ENCODE data around the gene FAM89B. TPM values are rescaled to one million over a fixed set of nuclear protein-coding genes. Genes with fewer than 3 reads are reported as not detected.

FAM89B gene
- total and polyA plus RNA-seq, 2 of the 8 experiments (the other 6 are each of a cell fraction or from before 2014, with no cell fraction given), result 15.8 to 32.4 TPM

- no peak overlapping the region for H2BK5ac ChIP-seq (ENCODE audit: low read depth, low read length)
- no peak overlapping the region for H2BK20ac ChIP-seq (ENCODE audit: low read length)
- no peak overlapping the region for H2AK5ac ChIP-seq (ENCODE audit: low read depth, low read length)
- H2BK15ac ChIP-seq (ENCODE audit: low read length), result no peak overlapping the region
- H3K23me2 ChIP-seq (ENCODE audit: low read depth, low read length), result peaks cover 9% of the 10 kb centered on the region; the same call in 1 of the 2 replicates
- no peaks in the 10 kb centered on the region for H3K9me3 ChIP-seq (ENCODE audit: insufficient read depth in 2 of 2, low read depth in 1 of 2, low read length in 1 of 2)
- no peak overlapping the region for H3K23ac ChIP-seq (ENCODE audit: insufficient read length)
- no peak overlapping the region for H4K91ac ChIP-seq (replicated peaks; ENCODE audit: insufficient read length, low read length)
- H3K27ac ChIP-seq (ENCODE audit: low read depth, low read length), result no peak overlapping the region
- no peak overlapping the region for H2BK12ac ChIP-seq (ENCODE audit: low read depth, low read length)
- ChIA-PET CTCF (ENCODE audit: partially characterized antibody) (interaction anchor here (1.1 to 12.3 kb wide), 5 partner anchors 8 to 55 kb away, joined by 3 to 227 read pairs (median 39); partner anchors contain the start of genes EHBP1L1 and LTBP3), POLR2A (ENCODE audit: partially characterized antibody) (interaction anchor here (0.8 to 2.1 kb wide), 5 partner anchors 11 to 58 kb away, joined by 3 to 7 read pairs (median 7); partner anchors contain the start of gene FAM89B)
- no peak overlapping the region for H3K4ac ChIP-seq (replicated peaks; ENCODE audit: insufficient read length, low read depth, low read length)
- H3K4me2 ChIP-seq (ENCODE audit: insufficient read depth in 1 of 2, low read depth in 2 of 2, low read length in 2 of 2), result no peak overlapping the region
- TF ChIP-seq HDAC6 (IDR thresholded peaks at IDR 0.05; ENCODE audit: low read depth, low read length) (no peak), JUN (IDR thresholded peaks at IDR 0.05; ENCODE audit: low read depth, low read length) (no peak), YY1 (IDR thresholded peaks at IDR 0.05; ENCODE audit: low read depth, low read length) (no peak), PHF8 (conservative IDR thresholded peaks at IDR 0.05; ENCODE audit: low read depth, low read length) (no peak), EP300 (IDR thresholded peaks at IDR 0.05; ENCODE audit: borderline replicate concordance in 1 of 2, low read depth in 2 of 2, low read length in 2 of 2) (no peak)
- peaks cover 0 to 10% (median 2%) of the 10 kb centered on the region in 4 experiments; a peak in 3 of 8 replicates for H3K36me3 ChIP-seq (ENCODE audit: control insufficient read depth in 2 of 4, insufficient read depth in 4 of 4, low read length in 3 of 4)
- DNase-seq (ENCODE audit: low read depth in 1 of 2, low spot score in 2 of 2) (no peak), FAIRE-seq (no peak)
- no peak overlapping the region for H3K4me3 ChIP-seq (ENCODE audit: extremely low read depth in 1 of 4, insufficient read depth in 2 of 4, low read depth in 3 of 4, low read length in 4 of 4)
- no peak overlapping the region for H2AFZ ChIP-seq (ENCODE audit: low read length)
- H4K8ac ChIP-seq (ENCODE audit: extremely low read depth, insufficient read depth, low read length), result no peak overlapping the region
- H3K27me3 ChIP-seq (replicated peaks in 1 of 4; ENCODE audit: control insufficient read depth in 3 of 4, extremely low read depth in 1 of 4, insufficient read depth in 3 of 4, low read length in 3 of 4), result peaks cover 8 to 16% (median 14%) of the 10 kb centered on the region in 4 experiments
- 80% methylated on average over 1 of the region's 6 CpGs; no CpG with 5 or more reads in 1 of the 2 experiments for WGBS, 2 experiments (ENCODE audit: extremely low coverage in 1 of 2, insufficient coverage in 1 of 2, insufficient read length in 1 of 2, insufficient replicate concordance in 2 of 2, low coverage in 1 of 2, low lambda C conversion rate in 2 of 2, missing lambda C conversion rate in 1 of 2)
- no peak overlapping the region for H3K9ac ChIP-seq (replicated peaks in 1 of 4; ENCODE audit: extremely low read depth in 1 of 4, low read depth in 3 of 4, low read length in 3 of 4)
- no peak overlapping the region for H2BK120ac ChIP-seq (replicated peaks; ENCODE audit: low read depth, low read length)
- no peak overlapping the region for H3K56ac ChIP-seq (replicated peaks; ENCODE audit: insufficient read length, low read depth, low read length)
- no peak overlapping the region for H4K5ac ChIP-seq (ENCODE audit: insufficient read length, low read depth, low read length)
- H3K4me1 ChIP-seq (replicated peaks in 1 of 4; ENCODE audit: control insufficient read depth in 3 of 4, insufficient read depth in 4 of 4, low read length in 3 of 4), result peaks cover 0 to 7% (median 5%) of the 10 kb centered on the region in 4 experiments; a peak in 6 of 7 replicates
- no peak overlapping the region for H3K14ac ChIP-seq (ENCODE audit: insufficient read length)
- H3K79me2 ChIP-seq (ENCODE audit: control insufficient read depth in 1 of 2, insufficient read depth in 2 of 2, low read length in 2 of 2), result no peaks in the 10 kb centered on the region
- no peak overlapping the region for H3K18ac ChIP-seq (ENCODE audit: extremely low read depth, low read length)
- H4K20me1 ChIP-seq (replicated peaks in 1 of 2; ENCODE audit: control insufficient read depth in 1 of 2, insufficient read depth in 2 of 2, low read length in 2 of 2), result peaks cover 0 to 4% of the 10 kb centered on the region in 2 experiments
- H3K79me1 ChIP-seq (ENCODE audit: low read depth, low read length), result no peaks in the 10 kb centered on the region
Observed at GRCh38 chr11:65596520-65596919, 24.2 kb downstream of the FAM89B start.

Data from H1 (cell line).